Skeletal muscle tissue (tissue), 4 donors: Measurements from ENCODE around the gene INPPL1. TPM values are rescaled to one million over a fixed set of nuclear protein-coding genes. Genes with fewer than 3 reads are reported as not detected.
A peak's percentile ranks its signal among the peaks of the same experiment; 100 is the strongest.

Experiments used
- H3K27ac ChIP-seq: one replicate; pipeline ENCODE4 v1.7.0; 2013; ENCODE audit warnings: mild to moderate bottlenecking, low read depth, low read length, inconsistent platforms
- H3K27me3 ChIP-seq, 3 donors: one replicate each; pipeline ENCODE4 v1.7.0; 2013; ENCODE audit warnings: low read length in 3 of 3; ENCODE audit not compliant: control insufficient read depth in 3 of 3, insufficient read depth in 3 of 3
- H3K36me3 ChIP-seq, 3 donors: one replicate each; pipeline ENCODE4 v1.7.0; 2013; ENCODE audit warnings: low read length in 3 of 3; ENCODE audit not compliant: control insufficient read depth in 3 of 3, insufficient read depth in 3 of 3
- H3K4me1 ChIP-seq, 3 donors: one replicate each; pipeline ENCODE4 v1.7.0; 2013; ENCODE audit warnings: low read length in 3 of 3, mild to moderate bottlenecking in 3 of 3; ENCODE audit not compliant: control insufficient read depth in 3 of 3, insufficient read depth in 3 of 3
- H3K4me3 ChIP-seq, 3 donors: one replicate each; pipeline ENCODE4 v1.7.0; 2013; ENCODE audit warnings: low read length in 3 of 3
- H3K9ac ChIP-seq, 3 donors: one replicate each; pipeline ENCODE4 v1.7.0; 2013; ENCODE audit warnings: low read length in 3 of 3, mild to moderate bottlenecking in 3 of 3, moderate library complexity in 2 of 3, low read depth in 1 of 3
- H3K9me3 ChIP-seq, 3 donors: one replicate each; pipeline ENCODE4 v1.7.0; 2013; ENCODE audit warnings: low read length in 3 of 3; ENCODE audit not compliant: control insufficient read depth in 3 of 3
- total RNA-seq: library from RNA; depleted of rRNA; stranded (reverse); fragments of >200 nt; gene quantifications from one replicate; pipeline ENCODE4 v1.2.3, GENCODE V29; 2014
- donor health status: Osteomylitis.

Gene INPPL1
- total RNA-seq, 1 donor from 2014 or later, result 50.6 TPM

DNA sequence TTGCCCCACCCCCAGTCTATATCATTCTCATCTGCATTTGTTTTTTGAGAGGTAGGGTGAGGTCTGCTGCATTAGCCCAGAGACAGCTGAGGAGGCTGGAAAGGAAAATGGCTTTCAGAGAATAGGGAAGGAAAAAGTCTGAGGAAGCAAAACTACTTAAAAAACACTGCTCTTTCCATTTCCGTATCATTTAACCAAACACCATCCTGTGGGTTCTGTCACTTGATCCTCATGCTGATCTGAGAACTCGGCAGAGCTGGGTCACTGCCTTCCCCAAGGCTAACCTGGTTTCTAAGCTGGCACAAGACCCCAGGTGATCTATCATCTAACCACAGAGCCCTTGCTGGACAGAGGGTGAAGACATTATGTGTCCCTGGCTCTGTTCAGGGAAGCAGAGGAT, 6.7 kb upstream of the INPPL1 start:
- Histone ChIP-seq H3K36me3 (no peaks in the 10 kb centered on the region), H3K9ac (no peak overlapping the region), H3K27me3 (no peaks in the 10 kb centered on the region), H3K27ac (peak overlapping the region; percentile 30), H3K9me3 (no peaks in the 10 kb centered on the region), H3K4me1 (peaks cover 7 to 9% (median 9%) of the 10 kb centered on the region in 3 donors), H3K4me3 (no peak overlapping the region)

GRCh38 chr11:72218251-72218745, 6.3 kb upstream of the INPPL1 start:
- no peaks in the 10 kb centered on the region for H3K9me3 ChIP-seq
- no peak overlapping the region for H3K9ac ChIP-seq
- peak overlapping the region in 2 of 3 donors; percentile 13 to 27 for H3K4me3 ChIP-seq
- peaks cover 9 to 10% (median 9%) of the 10 kb centered on the region in 3 donors for H3K4me1 ChIP-seq
- no peaks in the 10 kb centered on the region for H3K36me3 ChIP-seq
- no peak overlapping the region for H3K27ac ChIP-seq
- no peaks in the 10 kb centered on the region for H3K27me3 ChIP-seq

GRCh38 chr11:72220696-72221363, 3.7 kb upstream of the INPPL1 start:
- Histone ChIP-seq H3K27me3 (no peaks in the 10 kb centered on the region), H3K36me3 (no peaks in the 10 kb centered on the region), H3K27ac (no peak overlapping the region), H3K4me3 (no peak overlapping the region), H3K4me1 (peaks cover 15 to 19% (median 17%) of the 10 kb centered on the region in 3 donors), H3K9ac (no peak overlapping the region), H3K9me3 (no peaks in the 10 kb centered on the region)

- H3K36me3 ChIP-seq, result peaks cover 0 to under 1% (median 0%) of the 10 kb centered on the region in 3 donors
- H3K4me3 ChIP-seq, result no peak overlapping the region
- peak overlapping the region in 1 of 3 donors; percentile 33 for H3K9ac ChIP-seq
- no peaks in the 10 kb centered on the region for H3K9me3 ChIP-seq
- peaks cover 16 to 23% (median 18%) of the 10 kb centered on the region in 3 donors for H3K4me1 ChIP-seq
- H3K27ac ChIP-seq, result no peak overlapping the region
- no peaks in the 10 kb centered on the region for H3K27me3 ChIP-seq
These were observed 3.0 kb upstream of the INPPL1 start for GRCh38 chr11:72221386-72222075.

DNA sequence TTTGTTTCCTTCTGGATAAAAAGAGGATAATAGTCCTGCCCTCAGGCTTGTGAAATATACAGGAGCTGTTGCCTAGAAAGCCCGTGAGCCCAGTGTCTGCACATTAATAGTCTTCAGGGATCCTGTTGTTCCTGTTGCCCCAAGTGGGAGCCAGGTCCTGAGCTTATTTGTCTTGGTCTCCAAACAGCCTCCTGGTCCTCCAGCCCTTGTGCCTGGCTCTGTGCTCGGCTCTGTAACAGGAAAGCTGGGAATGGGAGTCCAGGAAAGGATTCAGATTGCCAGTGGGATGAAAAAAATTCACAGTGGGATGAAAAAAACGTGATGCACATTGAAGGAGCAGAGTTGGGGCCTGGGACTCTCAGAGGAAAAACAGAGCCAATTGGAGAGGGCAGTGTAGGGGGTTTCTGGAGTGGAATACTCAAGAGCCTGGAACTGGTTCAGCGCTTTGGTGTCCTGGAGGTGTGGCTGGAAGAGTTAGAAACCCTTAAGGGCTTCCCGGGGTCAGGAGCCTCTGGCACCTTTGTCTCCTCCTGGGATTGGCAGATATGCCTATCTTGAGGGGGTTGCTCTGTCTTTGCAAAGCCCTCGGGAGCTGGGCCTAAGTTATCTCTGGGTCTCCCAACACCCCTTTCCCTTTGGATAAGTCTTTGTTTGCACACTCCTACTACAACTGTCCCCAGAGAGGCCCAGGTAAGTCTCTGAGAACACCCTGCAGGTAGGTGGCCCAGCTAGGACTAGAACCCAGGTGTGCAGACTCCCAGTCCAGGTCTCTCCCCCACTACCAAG, 2.3 kb upstream of the INPPL1 start:
- peak overlapping the region; percentile 77 to 91 (median 85) for H3K4me3 ChIP-seq
- no peaks in the 10 kb centered on the region for H3K27me3 ChIP-seq
- H3K9ac ChIP-seq, result peak overlapping the region; percentile 73 to 95 (median 93)
- peaks cover 0 to 3% (median 0%) of the 10 kb centered on the region in 3 donors for H3K36me3 ChIP-seq
- no peaks in the 10 kb centered on the region for H3K9me3 ChIP-seq
- H3K4me1 ChIP-seq, result peaks cover 16 to 29% (median 18%) of the 10 kb centered on the region in 3 donors
- H3K27ac ChIP-seq, result peak overlapping the region; percentile 95

- Histone ChIP-seq H3K27me3 (no peaks in the 10 kb centered on the region), H3K4me1 (peaks cover 16 to 37% (median 24%) of the 10 kb centered on the region in 3 donors), H3K36me3 (peaks cover 2 to 9% (median 3%) of the 10 kb centered on the region in 3 donors), H3K9me3 (no peaks in the 10 kb centered on the region), H3K9ac (peak overlapping the region; percentile 76 to 95 (median 93)), H3K27ac (peak overlapping the region; percentile 95), H3K4me3 (peak overlapping the region; percentile 77 to 91 (median 85))
These were observed 1.5 kb upstream of the INPPL1 start for GRCh38 chr11:72222907-72223614.

DNA sequence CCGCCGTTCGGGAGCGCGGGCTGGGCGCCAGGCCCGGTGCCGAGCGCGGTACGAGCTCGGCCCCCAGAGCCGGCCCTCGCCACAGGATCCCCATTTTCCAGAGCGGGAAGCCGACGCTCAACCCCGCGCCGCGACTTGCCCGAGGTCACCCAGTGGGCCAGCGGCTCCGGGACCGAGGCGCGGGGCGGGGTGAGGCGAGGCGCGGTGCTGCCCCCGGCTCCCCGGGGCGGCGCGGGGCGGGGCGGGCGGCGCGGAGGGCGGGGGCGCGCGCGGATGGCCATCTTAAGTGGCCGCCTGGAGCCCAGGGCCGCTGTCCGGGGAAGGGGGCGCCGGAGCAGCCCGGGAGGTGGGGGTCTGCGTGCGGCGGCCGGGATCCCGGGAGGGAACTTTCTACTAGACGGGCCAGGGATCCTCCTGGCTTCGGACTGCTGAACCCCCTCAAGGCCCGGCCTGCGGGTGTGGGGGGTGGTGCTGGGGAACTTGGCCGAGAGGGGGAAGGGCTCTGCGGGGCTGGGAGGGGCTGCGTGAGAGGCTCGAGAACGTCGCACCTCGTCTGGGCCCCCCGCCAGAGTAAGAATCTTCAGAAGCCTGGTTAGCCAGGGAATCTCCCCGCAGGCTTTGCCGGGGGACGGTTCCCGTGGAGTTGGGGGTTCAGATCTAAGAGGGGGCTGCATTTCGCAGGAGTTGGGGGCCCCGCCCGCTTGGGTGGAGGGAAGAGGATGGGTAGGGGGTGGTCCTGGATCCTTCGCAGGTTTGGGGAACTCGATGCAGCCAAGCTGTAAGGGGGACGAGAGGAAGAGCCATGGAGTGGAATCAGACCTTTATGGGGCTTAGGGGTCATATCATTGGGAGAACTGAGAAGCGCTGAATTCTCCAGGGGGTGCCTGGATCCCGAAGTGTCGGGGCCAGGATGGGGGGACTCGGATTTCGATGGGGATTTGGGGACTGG, 678 bp upstream of the INPPL1 start:
- Histone ChIP-seq H3K9me3 (no peaks in the 10 kb centered on the region), H3K27me3 (no peaks in the 10 kb centered on the region), H3K36me3 (peaks cover 7 to 16% (median 8%) of the 10 kb centered on the region in 3 donors), H3K9ac (peak overlapping the region; percentile 93 to 95 (median 93)), H3K4me3 (peak overlapping the region; percentile 90 to 92 (median 91)), H3K27ac (peak overlapping the region; percentile 95), H3K4me1 (peaks cover 16 to 37% (median 24%) of the 10 kb centered on the region in 3 donors)

- Histone ChIP-seq H3K27me3 (no peaks in the 10 kb centered on the region), H3K9ac (peak overlapping the region; percentile 77 to 95 (median 93)), H3K4me1 (peaks cover 16 to 37% (median 24%) of the 10 kb centered on the region in 3 donors), H3K9me3 (no peaks in the 10 kb centered on the region), H3K27ac (peak overlapping the region; percentile 44), H3K36me3 (peaks cover 23 to 32% (median 24%) of the 10 kb centered on the region in 3 donors), H3K4me3 (peak overlapping the region; percentile 72 to 92 (median 91))
These were observed 914 bp downstream of the INPPL1 start for GRCh38 chr11:72225411-72225951.
